HG03457 (cell line): ENCODE data around the gene UQCC5.

Source experiments
- ATAC-seq: cut with Tn5 transposase; IDR thresholded peaks from one replicate; pipeline ENCODE4 v1.9.1; 2021; ENCODE audit warnings: moderate number of reproducible peaks; ENCODE audit not compliant: unreplicated experiment

Gene UQCC5

DNA sequence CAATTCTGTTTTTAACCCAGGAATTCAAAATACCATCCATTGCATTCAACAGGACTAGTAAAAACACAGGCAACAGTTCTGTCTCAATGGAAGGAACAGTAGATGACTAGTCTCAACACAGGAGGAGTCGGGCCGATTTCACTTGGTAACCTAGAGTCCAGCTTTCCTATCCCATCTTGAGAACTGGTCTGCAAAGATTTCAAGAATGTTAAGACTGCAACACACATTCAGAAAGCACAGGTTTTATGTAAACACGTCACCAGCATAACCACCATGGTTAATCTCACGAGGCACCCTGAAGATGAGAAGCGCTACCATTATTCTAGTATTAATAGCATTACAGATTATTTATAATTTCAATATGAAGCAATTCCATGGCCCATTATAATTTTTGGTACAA is 22.0 kb downstream of the UQCC5 start:
- no peak for ATAC-seq

DNA sequence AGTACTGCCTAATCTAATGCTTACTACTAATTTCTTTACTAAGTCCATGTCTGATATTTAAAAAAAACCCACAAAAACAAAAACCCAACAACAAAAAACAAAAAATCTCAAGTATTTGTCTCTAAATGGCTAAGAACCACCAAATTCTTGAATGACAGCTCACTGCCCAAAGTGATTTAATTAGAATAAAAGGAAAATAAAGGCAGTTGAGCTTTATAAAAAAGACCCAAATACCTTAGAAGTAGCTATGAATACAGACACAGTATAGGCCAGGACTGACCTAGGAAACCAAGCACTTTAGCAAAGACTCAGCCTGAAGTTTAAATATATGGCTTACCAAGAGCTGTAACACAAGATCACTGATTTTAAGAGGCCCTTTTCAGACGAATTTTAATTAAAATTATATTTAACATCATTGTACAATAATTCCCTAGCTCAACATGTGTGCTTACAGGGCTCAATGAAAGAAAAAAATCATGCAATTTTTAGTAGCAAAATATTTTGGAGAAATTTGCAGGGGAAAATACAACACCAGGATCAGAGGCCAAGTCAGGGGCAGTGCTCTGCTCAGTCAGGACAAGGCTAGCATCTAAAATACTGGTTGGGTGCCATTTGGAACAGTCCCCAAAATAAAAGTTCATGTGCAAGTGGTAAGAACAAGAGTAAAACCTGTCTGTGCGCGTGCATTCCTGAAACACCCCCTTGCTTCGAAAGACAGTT is 24.8 kb downstream of the UQCC5 start:
- ATAC-seq = no peak

DNA sequence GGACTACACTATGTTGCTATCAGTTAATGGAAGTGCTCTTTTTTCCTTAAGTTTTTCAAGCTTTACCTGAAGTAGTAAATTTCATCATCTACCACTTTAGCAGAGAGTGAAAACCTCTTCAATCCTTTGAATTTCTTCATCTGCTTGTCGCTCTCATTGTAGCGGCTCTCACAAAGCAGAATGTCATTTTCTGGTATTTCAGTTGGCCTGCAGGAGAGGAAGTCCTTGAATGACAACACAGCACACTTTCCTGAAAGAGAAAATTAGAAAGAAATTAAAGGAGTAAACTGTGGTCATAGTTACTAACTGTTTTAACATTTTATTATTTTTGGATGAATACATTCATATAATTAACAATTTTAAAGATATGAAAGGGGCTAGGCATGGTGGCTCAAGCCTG is 27.6 kb downstream of the UQCC5 start:
- ATAC-seq = no peak

DNA sequence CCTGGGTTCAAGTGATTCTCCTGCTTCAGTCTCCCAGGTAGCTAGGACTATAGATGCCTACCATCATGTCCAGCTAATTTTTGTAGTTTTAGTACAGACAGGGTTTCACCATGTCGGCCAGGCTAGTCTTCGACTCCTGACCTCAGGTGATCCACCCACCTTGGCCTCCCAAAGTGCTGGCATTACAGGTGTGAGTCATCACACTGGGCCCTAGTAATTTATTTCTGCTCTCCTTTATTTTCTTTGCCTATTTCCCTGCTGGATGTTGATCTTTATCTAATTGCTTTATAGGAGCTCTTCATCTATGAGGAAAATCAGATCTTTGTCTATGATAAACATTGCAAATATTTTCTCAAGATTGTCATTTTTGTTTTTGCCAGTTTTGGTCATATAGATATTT is 31.7 kb downstream of the UQCC5 start:
- ATAC-seq = no peak

DNA sequence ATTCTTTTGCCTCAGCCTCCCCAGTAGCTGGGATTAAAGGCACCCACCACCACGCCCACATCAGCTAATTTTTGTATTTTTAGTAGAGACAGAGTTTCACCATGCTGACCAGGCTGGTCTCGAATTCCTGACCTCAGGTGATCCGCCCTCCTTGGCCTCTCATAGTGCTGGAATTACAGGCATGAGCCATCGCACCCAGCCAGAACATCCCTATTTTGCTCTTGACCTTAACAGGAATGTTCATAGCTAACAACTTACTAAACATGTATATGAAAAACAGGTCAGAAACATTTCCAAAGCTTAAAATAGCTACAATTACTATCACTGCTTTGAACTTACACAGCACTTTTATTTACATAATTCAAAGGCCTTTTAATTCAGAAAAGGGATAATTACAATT is 33.7 kb downstream of the UQCC5 start:
- no peak for ATAC-seq

DNA sequence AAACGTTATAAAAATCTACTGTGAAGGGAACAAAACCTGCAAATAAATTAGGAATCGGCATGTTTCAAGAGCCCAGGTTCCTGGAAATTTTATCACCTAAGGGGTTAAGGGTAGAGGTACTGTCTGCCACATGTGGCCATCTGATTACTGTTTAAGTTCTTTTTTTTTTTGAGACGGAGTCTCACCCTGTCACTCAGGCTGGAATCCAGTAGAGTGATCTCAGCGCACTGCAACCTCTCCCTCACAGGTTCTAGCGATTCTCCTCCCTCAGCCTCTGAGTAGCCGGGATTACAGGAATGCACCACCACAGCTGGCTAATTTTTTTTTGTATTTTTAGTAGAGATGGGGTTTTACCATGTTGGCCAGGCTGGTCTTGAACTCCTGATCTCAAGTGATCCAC is 35.8 kb downstream of the UQCC5 start:
- ATAC-seq = no peak

DNA sequence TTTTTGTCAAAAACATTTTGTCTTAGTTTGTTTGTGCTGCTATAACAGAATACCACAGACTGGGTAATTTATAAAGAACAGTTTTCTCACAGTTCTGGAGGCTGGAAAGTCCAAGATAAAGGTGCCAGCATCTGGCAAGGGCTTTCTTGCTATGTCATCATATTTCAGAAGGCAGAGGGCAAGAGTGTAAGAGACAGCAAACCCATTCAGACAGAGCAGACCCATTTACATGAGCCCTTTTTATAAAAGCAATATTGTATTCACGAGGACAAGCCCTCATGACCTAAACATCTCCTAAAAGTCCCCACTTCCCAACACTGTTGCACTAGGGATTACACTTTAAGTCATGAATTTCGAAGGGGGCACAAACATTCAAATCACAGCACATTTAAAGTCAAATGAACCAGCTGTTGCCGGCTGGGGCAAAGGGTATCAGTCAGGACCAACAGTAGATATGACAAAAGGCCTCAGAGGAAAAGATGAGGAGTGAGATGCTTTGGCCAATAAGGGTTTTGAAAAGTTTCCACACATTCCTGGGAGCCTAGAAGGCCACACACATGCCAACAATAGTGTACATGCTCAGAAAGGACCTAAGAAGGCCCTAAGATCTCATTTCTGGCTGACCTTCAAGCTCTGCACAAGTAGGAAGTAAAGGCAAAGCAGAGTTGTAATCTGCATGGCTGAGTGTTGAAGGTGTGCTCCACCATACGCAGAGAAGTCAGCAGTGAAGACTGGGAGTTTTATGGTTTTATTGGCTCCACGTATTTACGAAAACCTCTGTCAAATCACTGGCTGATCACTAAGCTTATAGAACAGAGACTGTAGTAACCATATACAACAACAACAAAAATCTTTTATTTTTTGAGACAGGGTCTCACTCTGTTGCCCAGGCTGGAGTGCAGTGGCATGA is 37.9 kb downstream of the UQCC5 start:
- ATAC-seq = no peak
